ENCODE data around the gene TMPRSS2. TPM values are rescaled to one million over a fixed set of nuclear protein-coding genes. Genes with fewer than 3 reads are reported as not detected.

The TMPRSS2 gene
- total RNA-seq, 4 donors from 2014 or later: 0.26 to 1.5 TPM; not detected in 2

- peaks cover 0 to 3% of the 10 kb centered on the region in 2 donors for H3K27me3 ChIP-seq
- no peak overlapping the region for H3K4me3 ChIP-seq
- intact Hi-C loops (cut with DNase I; ENCODE audit: low total_unique reads): no loop called here
- no peaks in the 10 kb centered on the region for H3K36me3 ChIP-seq
- H3K9me3 ChIP-seq: no peaks in the 10 kb centered on the region
- no peak overlapping the region for H3K27ac ChIP-seq
- H3K4me1 ChIP-seq: no peaks in the 10 kb centered on the region
- no peak for DNase-seq
- no peak for TF ChIP-seq CTCF (IDR thresholded peaks at IDR 0.05)
- no peak for TF ChIP-seq POLR2A (IDR thresholded peaks at IDR 0.05)
Observed at GRCh38 chr21:41509733-41510132, 1.8 kb upstream of the TMPRSS2 start.

- DNase-seq: no peak
- TF ChIP-seq POLR2A (IDR thresholded peaks at IDR 0.05) (no peak), CTCF (IDR thresholded peaks at IDR 0.05) (no peak)
- Histone ChIP-seq H3K27me3 (peaks cover 0 to 3% of the 10 kb centered on the region in 2 donors), H3K4me1 (no peaks in the 10 kb centered on the region), H3K27ac (no peak overlapping the region), H3K36me3 (no peaks in the 10 kb centered on the region), H3K4me3 (no peak overlapping the region), H3K9me3 (no peaks in the 10 kb centered on the region)
- intact Hi-C loops (cut with DNase I; ENCODE audit: low total_unique reads): no loop called here
Observed at GRCh38 chr21:41509145-41509496, 1.2 kb upstream of the TMPRSS2 start.

DNA sequence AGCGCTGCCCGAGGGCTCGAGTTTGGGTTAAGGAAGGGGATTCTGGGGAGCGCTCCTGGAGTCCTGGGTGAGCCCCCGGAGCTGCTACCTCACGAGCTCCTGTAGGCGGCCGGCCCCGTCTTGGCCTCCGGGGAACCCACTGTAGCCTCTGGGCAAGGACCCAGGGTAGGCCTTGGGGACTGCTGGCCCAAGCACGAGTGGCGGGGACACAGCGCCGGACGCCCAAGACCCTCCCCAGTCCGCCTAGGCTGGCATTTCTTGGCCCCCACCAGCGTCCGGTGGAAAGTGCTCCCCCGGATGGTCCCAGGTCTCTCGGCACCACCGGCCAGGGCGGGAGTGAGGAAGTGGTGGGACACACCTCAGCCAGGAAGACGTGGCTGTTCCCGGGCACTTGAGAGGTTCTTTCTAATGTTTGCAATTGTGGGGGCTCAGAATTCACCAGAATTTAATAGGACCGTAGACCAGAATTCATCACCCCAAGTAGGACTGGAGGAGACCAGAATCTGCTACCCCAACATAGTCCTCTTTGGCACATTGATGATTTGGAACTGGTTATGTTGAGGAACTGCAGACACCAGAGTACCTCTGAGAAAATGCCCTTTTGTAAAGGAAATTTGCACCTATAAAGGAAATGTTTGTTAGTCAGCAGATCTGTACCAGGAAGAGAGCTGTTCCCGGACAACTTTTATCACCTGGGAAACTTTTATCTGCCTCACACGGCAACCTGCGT is 622 bp upstream of the TMPRSS2 start:
- Histone ChIP-seq H3K4me1 (no peaks in the 10 kb centered on the region), H3K27me3 (peaks cover 0 to 3% of the 10 kb centered on the region in 2 donors), H3K9me3 (no peaks in the 10 kb centered on the region), H3K4me3 (no peak overlapping the region), H3K36me3 (no peaks in the 10 kb centered on the region), H3K27ac (no peak overlapping the region)
- no peak for DNase-seq
- intact Hi-C loops (cut with DNase I; ENCODE audit: low total_unique reads): no loop called here
- TF ChIP-seq CTCF (IDR thresholded peaks at IDR 0.05) (no peak), POLR2A (IDR thresholded peaks at IDR 0.05) (no peak)

- peaks cover 0 to 3% of the 10 kb centered on the region in 2 donors for H3K27me3 ChIP-seq
- intact Hi-C loops (cut with DNase I; ENCODE audit: low total_unique reads): no loop called here
- H3K4me1 ChIP-seq: no peaks in the 10 kb centered on the region
- no peaks in the 10 kb centered on the region for H3K9me3 ChIP-seq
- no peak for TF ChIP-seq POLR2A (IDR thresholded peaks at IDR 0.05)
- TF ChIP-seq CTCF (IDR thresholded peaks at IDR 0.05): no peak
- no peak for DNase-seq
- peak overlapping the region in 1 of 2 donors; percentile 9 for H3K4me3 ChIP-seq
- H3K27ac ChIP-seq: no peak overlapping the region
- H3K36me3 ChIP-seq: no peaks in the 10 kb centered on the region
Observed at GRCh38 chr21:41506611-41507520, 1.1 kb downstream of the TMPRSS2 start.
